Measurements from ENCODE around the gene ANAPC7.
"Not testable (repeated sequence)": the region's sequence is repeated elsewhere in the genome, so short reads cannot be mapped to it uniquely, and the experiment has no call there.

The ANAPC7 gene

DNA sequence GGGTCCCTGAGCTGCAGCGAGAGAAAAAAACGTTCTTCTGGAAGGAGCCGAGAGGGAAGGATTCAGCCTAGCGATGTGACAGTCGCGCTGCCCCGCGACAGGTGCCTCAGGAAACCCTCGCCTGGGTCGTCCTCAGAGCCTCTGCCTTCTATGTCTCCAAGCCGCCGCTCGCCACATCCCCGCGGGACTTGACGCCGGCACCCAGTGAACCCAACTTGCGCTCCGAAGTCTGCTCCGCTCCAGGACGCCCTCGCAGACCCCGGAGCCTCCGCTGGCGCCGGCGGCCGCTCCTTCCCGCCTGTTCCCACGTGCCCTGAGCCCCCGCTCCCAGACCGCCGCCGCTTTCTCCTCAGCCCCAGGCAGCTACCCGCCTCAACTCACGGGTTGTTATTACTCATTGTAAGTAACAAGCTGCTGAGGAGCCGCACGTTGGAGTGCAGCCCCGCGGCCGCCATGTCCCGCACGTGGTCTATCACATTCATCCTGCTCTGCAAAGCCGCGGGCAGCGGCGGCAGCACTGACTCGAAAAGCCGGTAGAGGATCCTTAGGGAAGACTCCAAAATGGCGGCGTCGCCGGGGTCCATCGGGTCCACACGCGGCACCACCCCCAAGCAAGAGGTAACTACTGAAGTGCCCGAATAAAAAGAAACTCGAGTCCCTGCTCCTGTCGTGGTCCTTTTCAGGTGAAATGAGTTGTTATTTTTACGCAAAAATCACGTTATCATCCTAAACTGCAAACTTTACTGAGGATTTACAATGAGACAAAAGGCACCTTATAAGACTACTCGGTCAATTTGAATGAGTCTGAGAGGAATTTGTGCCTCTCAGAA, at the start of gene ANAPC7:
TSS of gene ANAPC7 (minus strand) at position 563 of the 830 bp plus-strand sequence. CDS start at position 482, 81 bp downstream.
- in situ Hi-C loops (cut with MboI; ENCODE audit: low sequenced_read_pairs, unreplicated experiment) = no loop called here
- DNase-seq (ENCODE audit: low spot score) = peak; percentile 93

GRCh38 chr12:110451263-110451662, 47.8 kb upstream of the ANAPC7 start:
- in situ Hi-C loops (cut with MboI; ENCODE audit: low sequenced_read_pairs, unreplicated experiment) = loop anchor here (5.0 kb wide), 1 partner anchor 151 kb away; no protein-coding TSS in a partner anchor
- TF ChIP-seq, protein P1, sequence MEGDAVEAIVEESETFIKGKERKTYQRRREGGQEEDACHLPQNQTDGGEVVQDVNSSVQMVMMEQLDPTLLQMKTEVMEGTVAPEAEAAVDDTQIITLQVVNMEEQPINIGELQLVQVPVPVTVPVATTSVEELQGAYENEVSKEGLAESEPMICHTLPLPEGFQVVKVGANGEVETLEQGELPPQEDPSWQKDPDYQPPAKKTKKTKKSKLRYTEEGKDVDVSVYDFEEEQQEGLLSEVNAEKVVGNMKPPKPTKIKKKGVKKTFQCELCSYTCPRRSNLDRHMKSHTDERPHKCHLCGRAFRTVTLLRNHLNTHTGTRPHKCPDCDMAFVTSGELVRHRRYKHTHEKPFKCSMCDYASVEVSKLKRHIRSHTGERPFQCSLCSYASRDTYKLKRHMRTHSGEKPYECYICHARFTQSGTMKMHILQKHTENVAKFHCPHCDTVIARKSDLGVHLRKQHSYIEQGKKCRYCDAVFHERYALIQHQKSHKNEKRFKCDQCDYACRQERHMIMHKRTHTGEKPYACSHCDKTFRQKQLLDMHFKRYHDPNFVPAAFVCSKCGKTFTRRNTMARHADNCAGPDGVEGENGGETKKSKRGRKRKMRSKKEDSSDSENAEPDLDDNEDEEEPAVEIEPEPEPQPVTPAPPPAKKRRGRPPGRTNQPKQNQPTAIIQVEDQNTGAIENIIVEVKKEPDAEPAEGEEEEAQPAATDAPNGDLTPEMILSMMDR (IDR thresholded peaks at IDR 0.05; ENCODE audit: borderline replicate concordance, control extremely low read depth, extremely low read depth, insufficient read depth, missing control alignments) = no peak
- no peak for DNase-seq (ENCODE audit: low spot score)

More for the DNA sequence above, at the start of gene ANAPC7:
- TF ChIP-seq, protein P1 (IDR thresholded peaks at IDR 0.05; ENCODE audit: borderline replicate concordance, control extremely low read depth, extremely low read depth, insufficient read depth, missing control alignments) = no peak

- peak; percentile 94 for DNase-seq (ENCODE audit: low spot score)
- TF ChIP-seq, protein P1 (IDR thresholded peaks at IDR 0.05; ENCODE audit: borderline replicate concordance, control extremely low read depth, extremely low read depth, insufficient read depth, missing control alignments) = peak; percentile 95
- in situ Hi-C loops (cut with MboI; ENCODE audit: low sequenced_read_pairs, unreplicated experiment) = loop anchor here (5.0 kb wide), 1 partner anchor 152 kb away; no protein-coding TSS in a partner anchor
Measured at GRCh38 chr12:110449799-110450497, 46.4 kb upstream of the ANAPC7 start, which contains the start of gene ARPC3. TSS of gene ARPC3 (minus strand) at chr12:110450337. CDS start at chr12:110450260, 77 bp downstream.

DNA sequence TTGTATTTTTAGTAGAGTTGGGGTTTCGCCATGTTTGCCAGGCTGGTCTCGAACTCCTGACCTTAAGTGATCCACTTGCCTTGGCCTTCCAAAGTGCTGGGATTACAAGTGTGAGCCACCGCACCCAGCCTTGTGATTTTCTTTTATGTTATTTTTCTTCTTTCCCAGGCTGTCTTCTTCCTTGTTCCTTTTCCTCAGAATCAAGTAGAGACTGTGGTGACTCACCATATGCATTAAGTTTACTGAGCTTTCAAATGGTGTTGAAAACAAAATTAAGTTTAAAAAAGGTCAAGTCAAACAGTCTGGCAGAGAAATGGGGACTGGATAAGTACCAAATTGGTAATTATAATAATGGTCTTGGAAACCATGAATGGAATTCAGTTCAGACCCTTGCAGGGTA, 40.9 kb upstream of the ANAPC7 start:
- in situ Hi-C loops (cut with MboI; ENCODE audit: low sequenced_read_pairs, unreplicated experiment) = no loop called here
- TF ChIP-seq, protein P1 (IDR thresholded peaks at IDR 0.05; ENCODE audit: borderline replicate concordance, control extremely low read depth, extremely low read depth, insufficient read depth, missing control alignments) = no peak
- DNase-seq (ENCODE audit: low spot score) = no peak

GRCh38 chr12:110436231-110436630, 32.7 kb upstream of the ANAPC7 start:
- in situ Hi-C loops (cut with MboI; ENCODE audit: low sequenced_read_pairs, unreplicated experiment) = no loop called here
- TF ChIP-seq, protein P1 (IDR thresholded peaks at IDR 0.05; ENCODE audit: borderline replicate concordance, control extremely low read depth, extremely low read depth, insufficient read depth, missing control alignments) = no peak
- DNase-seq (ENCODE audit: low spot score) = no peak

DNA sequence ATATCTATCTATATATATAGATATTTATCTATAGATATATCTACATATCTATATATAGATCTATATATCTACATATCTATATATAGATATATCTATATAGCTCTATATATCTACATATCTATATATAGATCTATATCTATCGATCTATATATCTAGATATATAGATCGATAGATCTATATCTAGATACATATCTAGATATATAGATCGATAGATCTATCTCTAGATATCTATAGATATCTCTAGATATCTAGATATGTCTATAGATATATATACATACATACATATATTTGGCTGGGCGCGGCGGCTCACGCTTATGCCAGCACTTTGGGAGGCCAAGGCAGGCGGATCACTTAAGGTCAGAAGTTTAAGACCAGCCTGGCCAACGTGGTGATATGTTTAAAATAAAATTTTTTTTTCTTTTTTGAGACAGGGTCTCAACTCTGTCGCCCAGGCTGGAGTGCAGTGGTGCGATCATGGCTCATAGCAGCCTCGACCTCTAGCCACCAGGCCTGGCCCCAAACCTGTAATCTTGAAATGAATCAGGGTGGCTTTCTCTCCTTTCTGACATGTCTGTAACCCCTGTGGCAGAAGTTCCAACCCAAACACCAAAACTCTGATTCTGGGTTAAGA, 28.6 kb upstream of the ANAPC7 start:
- in situ Hi-C loops (cut with MboI; ENCODE audit: low sequenced_read_pairs, unreplicated experiment) = no loop called here
- TF ChIP-seq, protein P1 (IDR thresholded peaks at IDR 0.05; ENCODE audit: borderline replicate concordance, control extremely low read depth, extremely low read depth, insufficient read depth, missing control alignments) = no peak
- DNase-seq (ENCODE audit: low spot score) = peak; percentile 30

- in situ Hi-C loops (cut with MboI; ENCODE audit: low sequenced_read_pairs, unreplicated experiment) = loop anchor here (10.0 kb wide), 1 partner anchor 325 kb away; no protein-coding TSS in a partner anchor
- not testable (repeated sequence) for DNase-seq (ENCODE audit: low spot score)
Measured at GRCh38 chr12:110429676-110430075, 26.2 kb upstream of the ANAPC7 start.

Measured in GM13976 (cell line).